HepG2 (cell line): ENCODE measurements around the gene PLPPR2. TPM values are rescaled to one million over a fixed set of nuclear protein-coding genes. Genes with fewer than 3 reads are reported as not detected.

Experiments
- ATAC-seq: fragments of 200-7000 bp; cut with Tn5 transposase; 3 replicates; pipeline ENCODE4 v1.9.1; 2020; ENCODE audit warnings: mild to moderate bottlenecking, moderate library complexity
- BruUV-seq: library from RNA; stranded (reverse); fragments of 400-500 nt; replicated peaks from 2 replicates; lab custom pipeline; 2021; lab: Mats Ljungman, UMichigan
- CTCF ChIA-PET: fragments of 300-600 bp; formaldehyde crosslinking; extraction: SDS; loops from one replicate; lab custom pipeline; 2021; ENCODE audit warnings: low total read pairs, inconsistent platforms, low intra/inter-chr PET ratio; lab: Yijun Ruan, JAX
- POLR2A ChIA-PET: fragments of 350-600 bp; sonication (Branson Sonifier 250); formaldehyde crosslinking; loops from one replicate; lab custom pipeline; 2020; ENCODE audit warnings: antibody characterized with exemption, inconsistent platforms; lab: Yijun Ruan, JAX
- DNase-seq: peaks from one replicate; pipeline ENCODE4 v3.0.0-alpha.2; 2015; ENCODE audit warnings: low spot score
- FAIRE-seq: peaks from 3 replicates; lab custom pipeline; 2011; peaks lifted over from hg19 to GRCh38; lab: Jason Lieb, UNC
- H2AFZ ChIP-seq: one replicate; pipeline ENCODE4 v1.6.1; 2011; ENCODE audit warnings: low read length, inconsistent platforms
- H3K27ac ChIP-seq: fragments of 300-600 bp; 3 replicates; pipeline ENCODE4 v1.8.0; 2011; ENCODE audit warnings: mixed run types, mild to moderate bottlenecking, mixed read lengths, low read length, inconsistent platforms; ENCODE audit not compliant: insufficient read depth; ENCODE audit errors: extremely low read length
- H3K27me3 ChIP-seq, 2 experiments: fragments of 200-600 bp in 1 of 2; 2 replicates in 1 of 2; 3 replicates in 1 of 2; pipeline versions ENCODE4 v1.6.0 to v1.8.0; 2011; ENCODE audit warnings: low read length in 2 of 2, mild to moderate bottlenecking in 2 of 2, moderate library complexity in 2 of 2, inconsistent platforms in 1 of 2; ENCODE audit not compliant: insufficient read depth in 2 of 2, control insufficient read depth in 1 of 2
- H3K36me3 ChIP-seq, 2 experiments: fragments of 200-600 bp in 1 of 2; replicated peaks in 1 of 2; 2 replicates in 1 of 2; 3 replicates in 1 of 2; pipeline versions ENCODE4 v1.5.1 to v1.8.0; 2011; ENCODE audit warnings: low read length in 2 of 2, inconsistent platforms in 1 of 2; ENCODE audit not compliant: insufficient read depth in 2 of 2, control insufficient read depth in 1 of 2
- H3K4me1 ChIP-seq: 2 replicates; pipeline ENCODE4 v1.5.1; 2012; ENCODE audit warnings: low read length, inconsistent platforms; ENCODE audit not compliant: insufficient read depth
- H3K4me2 ChIP-seq: 2 replicates; pipeline ENCODE4 v1.6.0; 2011; ENCODE audit warnings: low read depth, low read length, inconsistent platforms
- H3K4me3 ChIP-seq, 3 experiments: fragments of 200-600 bp in 1 of 3; sonication (generic), shearing (Covaris generic) in 1 of 3; replicated peaks in 1 of 3; 2 replicates each; pipeline ENCODE4 v1.5.1; 2011 to 2016; ENCODE audit warnings: low read length in 3 of 3, inconsistent platforms in 2 of 3, low read depth in 2 of 3, mild to moderate bottlenecking in 2 of 3, control low read depth in 1 of 3, mixed read lengths in 1 of 3; ENCODE audit not compliant: insufficient read depth in 1 of 3
- H3K79me2 ChIP-seq: one replicate; pipeline ENCODE4 v1.6.1; 2011; ENCODE audit warnings: low read length, inconsistent platforms; ENCODE audit not compliant: insufficient read depth
- H3K9ac ChIP-seq: 2 replicates; pipeline ENCODE4 v1.6.0; 2011; ENCODE audit warnings: mild to moderate bottlenecking, low read depth, low read length, inconsistent platforms; ENCODE audit not compliant: insufficient read depth
- H3K9me3 ChIP-seq: 2 replicates; pipeline ENCODE4 v1.5.1; 2012; ENCODE audit warnings: mild to moderate bottlenecking, low read length
- H4K20me1 ChIP-seq: 2 replicates; pipeline ENCODE4 v1.6.0; 2011; ENCODE audit warnings: inconsistent platforms, mild to moderate bottlenecking, low read length, moderate library complexity; ENCODE audit not compliant: insufficient read depth
- BRD4 ChIP-seq: sonication (generic); formaldehyde crosslinking; IDR thresholded peaks from 2 replicates; pipeline ENCODE4 v1.4.0; 2020; ENCODE audit warnings: missing genetic modification reagents
- CEBPZ ChIP-seq: IDR thresholded peaks from 2 replicates; pipeline ENCODE4 v1.6.1; 2012; ENCODE audit warnings: low read length, improper control_type of control experiment
- FOXK1 ChIP-seq: sonication (generic); formaldehyde crosslinking; IDR thresholded peaks from 2 replicates; pipeline ENCODE4 v1.4.0; 2020; ENCODE audit warnings: low read depth, missing genetic modification reagents, borderline replicate concordance
- HMG20A ChIP-seq: IDR thresholded peaks from 2 replicates; pipeline ENCODE4 v1.6.1; 2016; ENCODE audit warnings: borderline replicate concordance
- KLF6 ChIP-seq: IDR thresholded peaks from 2 replicates; pipeline ENCODE4 v1.8.0; 2016; ENCODE audit warnings: missing biosample characterization, missing genetic modification reagents
- MLX ChIP-seq: IDR thresholded peaks from 2 replicates; pipeline ENCODE4 v1.6.1; 2016
- SRSF1 ChIP-seq: fragments of 200-400 bp; formaldehyde crosslinking; optimal IDR thresholded peaks from 2 replicates; pipeline ENCODE3; 2017; ENCODE audit warnings: mild to moderate bottlenecking, low read depth, low read length, moderate library complexity
- UBTF ChIP-seq: sonication (generic); formaldehyde crosslinking; IDR thresholded peaks from 2 replicates; pipeline ENCODE4 v1.4.0; 2020; ENCODE audit warnings: mild to moderate bottlenecking, missing genetic modification reagents
- ZHX1 ChIP-seq: sonication (generic); formaldehyde crosslinking; IDR thresholded peaks from 2 replicates; pipeline ENCODE4 v1.8.1; 2022; ENCODE audit warnings: low read depth, mild to moderate bottlenecking, missing genetic modification reagents
- ZNF296 ChIP-seq: sonication (generic); formaldehyde crosslinking; conservative IDR thresholded peaks from 2 replicates; pipeline ENCODE4 v1.5.0; 2020; ENCODE audit warnings: mild to moderate bottlenecking, missing genetic modification reagents
- ZNF7 ChIP-seq: IDR thresholded peaks from 2 replicates; pipeline ENCODE4 v1.6.1; 2016; ENCODE audit warnings: missing biosample characterization, missing genetic modification reagents
- ZNF75D ChIP-seq: sonication (generic); formaldehyde crosslinking; IDR thresholded peaks from 2 replicates; pipeline ENCODE4 v1.8.1; 2023; ENCODE audit warnings: missing genetic modification reagents, mild to moderate bottlenecking, borderline replicate concordance
- ZSCAN9 ChIP-seq: IDR thresholded peaks from 2 replicates; pipeline ENCODE4 v1.6.1; 2016; ENCODE audit warnings: borderline replicate concordance
- WGBS: methylation state at CpG from one replicate; pipeline ENCODE4 v1.1.6; 2017; ENCODE audit warnings: low lambda C conversion rate; 5-methylcytosine and 5-hydroxymethylcytosine counted together
- in situ Hi-C: cut with HindIII; loops from 2 replicates; pipeline ENCODE4 v1.10.0; 2017; ENCODE audit warnings: low pct_unique_long_range_greater_than_20kb; ENCODE audit not compliant: extremely low pct_ligation_motif_present
- intact Hi-C: fragments of 100-400 bp; cut with micrococcal nuclease; formaldehyde crosslinking; loops from one replicate; pipeline ENCODE4 v1.10.0; 2022; ENCODE audit not compliant: unreplicated experiment
- polyA plus RNA-seq, 8 experiments: library from polyadenylated mRNA; depleted of rRNA in 3 of 8; stranded (reverse) in 7 of 8; unstranded in 1 of 8; fragments of >200 nt; fragmentation: Illumina TruSeq in 4 of 8; extraction: Trizol in 4 of 8; gene quantifications; 2 replicates each; pipeline versions ENCODE4 v1.2.1 to v1.2.3, GENCODE V29; 2011 to 2016; ENCODE audit warnings: low read depth in 4 of 8, missing spikeins in 1 of 8, mixed read lengths in 1 of 8; ENCODE audit not compliant: insufficient read depth in 1 of 8
- total RNA-seq, 5 experiments: library from RNA; depleted of rRNA; stranded (reverse); fragments of >200 nt; fragmentation: Illumina TruSeq; extraction: Trizol; gene quantifications; 2 replicates each; pipeline ENCODE4 v1.2.3, GENCODE V29; 2016; ENCODE audit warnings: low read depth in 1 of 5

The PLPPR2 gene
- total and polyA plus RNA-seq, 2 of the 13 experiments (the other 11 are each of a cell fraction or from before 2014, with no cell fraction given): 1.5 to 2.1 TPM

- ChIA-PET POLR2A (interaction anchor here (0.6 to 1.6 kb wide), 15 partner anchors 10 to 148 kb away, joined by 3 to 15 read pairs (median 5); partner anchors contain the start of genes CCDC159, ECSIT, ODAD3 and PRKCSH), CTCF (interaction anchor here (0.7 to 2.4 kb wide), 5 partner anchors 55 to 102 kb away, joined by 5 to 10 read pairs (median 8); partner anchors contain the start of genes ODAD3 and PRKCSH)
- peaks cover 49% of the 10 kb centered on the region for H3K4me1 ChIP-seq
- in situ Hi-C loops: loop anchor here (5.0 kb wide), 2 partner anchors 41 to 101 kb away; partner anchors contain the start of gene ELAVL3
- FAIRE-seq (peak; percentile 82), DNase-seq (peak; percentile 98), ATAC-seq (peak; percentile 82)
- H2AFZ ChIP-seq: no peak overlapping the region
- intact Hi-C loops: loop anchor here (1.0 to 5.0 kb wide), 3 partner anchors 41 to 88 kb away; partner anchors contain the start of genes ODAD3 and PRKCSH
- H3K4me2 ChIP-seq: peak overlapping the region; percentile 69
- BruUV-seq: no TSS peak
- H3K36me3 ChIP-seq: no peaks in the 10 kb centered on the region
- H3K9ac ChIP-seq: peak overlapping the region; percentile 58
- peaks cover 1% of the 10 kb centered on the region for H3K79me2 ChIP-seq
- peak overlapping the region; percentile 52 for H3K27ac ChIP-seq
- WGBS: 5% methylated on average over 43 of the region's 54 CpGs
- H3K27me3 ChIP-seq: no peaks in the 10 kb centered on the region
- no peaks in the 10 kb centered on the region for H3K9me3 ChIP-seq
- H4K20me1 ChIP-seq: no peaks in the 10 kb centered on the region
- peak overlapping the region; percentile 40 to 71 (median 63) for H3K4me3 ChIP-seq
- TF ChIP-seq KLF6 (CRISPR knock-in tag) (peak; percentile 57; the same call in 1 of the 2 replicates), HMG20A (no peak), ZNF7 (CRISPR knock-in tag) (no peak), ZNF75D (CRISPR knock-in tag) (no peak), ZHX1 (CRISPR knock-in tag) (no peak), UBTF (peak; percentile 93), ZSCAN9 (CRISPR knock-in tag) (no peak), MLX (CRISPR knock-in tag) (no peak), ZNF296 (no peak), SRSF1 (no peak), CEBPZ (peak; percentile 50; the same call in 1 of the 2 replicates), BRD4 (no peak), FOXK1 (CRISPR knock-in tag) (peak; percentile 58; the same call in 1 of the 2 replicates)
Observed at GRCh38 chr19:11380653-11381537, 25.7 kb downstream of the PLPPR2 start.
